GM18873 (cell line): ENCODE measurements around the gene ZNF593OS.

Source experiments
- ATAC-seq: cut with Tn5 transposase; IDR thresholded peaks from one replicate; pipeline ENCODE4 v1.9.1; 2021; ENCODE audit warnings: mild to moderate bottlenecking, moderate library complexity, moderate number of reproducible peaks; ENCODE audit not compliant: unreplicated experiment, low FRiP score

ZNF593OS gene

DNA sequence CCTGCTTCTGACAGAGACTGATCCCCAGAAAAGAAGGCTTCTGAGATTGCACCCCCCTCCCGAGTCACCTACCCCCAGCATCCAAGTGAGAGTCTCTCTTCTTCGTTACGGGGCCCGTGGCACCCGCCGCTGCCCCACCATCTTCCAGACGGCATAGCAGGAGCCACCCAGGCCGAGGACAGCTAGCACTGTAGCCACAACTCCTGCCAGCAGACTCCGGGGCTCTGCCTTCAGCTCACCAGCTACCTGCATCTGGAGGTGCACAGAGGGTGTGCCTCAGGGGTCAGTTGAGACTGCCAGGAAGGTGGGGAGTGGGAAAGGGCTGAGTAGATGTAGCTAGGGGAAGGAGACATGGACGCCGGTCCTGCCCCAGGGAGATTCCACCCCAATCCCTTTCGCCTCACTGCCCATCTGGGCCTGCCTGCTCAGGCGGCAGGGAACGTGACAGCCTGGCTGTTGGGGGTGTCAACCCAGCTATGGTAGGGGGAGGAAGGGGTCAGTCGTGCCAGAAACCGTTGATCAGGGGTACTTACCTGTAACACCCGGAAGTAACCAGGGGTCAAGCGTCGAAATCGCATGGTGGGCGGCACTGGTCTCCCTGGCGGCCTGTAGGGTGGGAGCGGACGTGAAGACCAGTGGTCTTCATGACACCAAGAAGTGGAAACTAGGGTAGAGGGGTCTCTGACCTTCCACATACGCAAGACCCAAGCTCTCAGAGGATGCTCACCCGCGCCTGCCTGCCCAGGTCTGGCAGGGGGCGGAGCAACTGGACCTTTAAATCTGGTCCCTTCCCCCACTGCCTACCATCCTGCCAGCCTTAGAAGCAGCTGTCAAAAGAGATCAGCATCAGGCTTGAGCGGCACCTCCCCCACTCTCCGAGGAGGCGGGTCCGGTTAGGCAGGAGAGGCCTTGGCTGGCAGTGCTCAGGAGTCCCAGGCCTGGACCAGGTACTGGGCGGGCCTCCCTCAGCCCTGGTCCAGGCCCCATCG is at the start of gene ZNF593OS:
Gene ZNF593OS (minus strand): TSS at position 749 of the 989 bp plus-strand sequence. CDS start 171 bp downstream, at position 578.
- ATAC-seq, result no peak

DNA sequence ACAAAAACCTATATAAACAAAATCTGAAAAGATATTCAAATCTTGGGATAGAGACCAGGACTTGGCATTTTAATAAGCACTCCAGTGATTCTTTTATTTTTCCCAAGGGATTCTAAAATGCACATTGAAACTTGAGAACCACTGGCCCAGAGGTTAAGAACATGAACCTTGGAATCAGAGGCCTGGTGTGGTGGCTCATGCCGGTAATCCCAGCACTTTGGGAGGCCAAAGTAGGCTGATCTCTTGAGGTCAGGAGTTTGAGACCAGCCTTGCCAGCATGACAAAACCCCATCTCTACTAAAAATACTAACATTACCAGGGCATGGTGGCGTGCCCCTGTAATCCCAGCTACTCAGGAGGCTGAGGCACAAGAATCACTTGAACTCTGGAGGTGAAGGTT is 49.5 kb upstream of the ZNF593OS start:
- ATAC-seq, result no peak

- ATAC-seq, result no peak
These were observed 48.7 kb upstream of the ZNF593OS start for GRCh38 chr1:26220199-26220912.

DNA sequence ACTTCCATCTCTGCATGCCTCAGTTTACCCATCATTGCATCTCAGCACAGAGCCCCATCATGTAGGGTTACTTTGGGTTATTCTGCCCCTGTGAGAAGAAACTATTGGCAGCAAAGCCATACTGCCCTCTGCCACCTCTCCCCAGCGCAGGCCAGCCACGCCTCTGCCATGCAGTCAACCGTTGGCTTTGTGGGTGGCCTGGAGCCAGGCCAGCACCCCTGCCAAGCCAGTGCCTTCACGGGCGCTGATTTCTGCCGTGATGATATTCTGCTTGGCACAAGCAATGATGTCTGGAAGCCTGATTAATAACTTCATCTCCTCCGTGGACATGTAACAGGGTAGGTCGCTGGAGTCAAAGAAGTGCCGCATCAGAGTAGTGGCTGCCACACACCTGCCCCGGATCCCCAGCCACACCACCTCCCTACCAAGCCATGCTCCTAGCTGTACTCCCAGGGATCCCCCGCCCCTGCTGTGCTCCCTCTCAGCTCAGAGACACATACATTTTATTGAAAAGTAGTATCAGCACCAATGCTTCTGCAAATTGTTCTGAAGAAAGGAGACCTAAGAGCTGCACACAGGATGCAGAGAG is 47.4 kb upstream of the ZNF593OS start:
- ATAC-seq, result no peak

DNA sequence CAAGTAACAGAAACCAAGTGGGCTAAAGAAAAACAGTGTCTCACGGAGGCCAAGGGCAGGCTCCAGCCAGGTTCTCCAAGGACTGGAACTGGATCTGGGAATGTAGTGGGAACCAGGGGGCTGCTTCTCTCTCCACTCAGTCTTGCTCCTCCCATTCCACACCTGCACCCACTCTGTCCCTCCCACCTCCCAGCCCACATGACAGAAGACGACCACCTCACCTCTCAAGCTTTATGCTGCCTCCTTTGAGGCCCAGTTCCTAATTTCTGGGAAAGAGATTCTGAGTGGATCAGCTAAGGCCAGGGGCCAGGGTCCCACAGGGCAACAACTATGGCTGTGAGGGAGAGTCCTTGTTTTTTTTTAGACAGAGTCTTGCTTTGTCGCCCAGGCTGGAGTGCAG is 43.6 kb upstream of the ZNF593OS start:
- ATAC-seq, result no peak

- no peak for ATAC-seq
These were observed 41.8 kb upstream of the ZNF593OS start for GRCh38 chr1:26213335-26213905.

GRCh38 chr1:26212726-26213125 is 41.1 kb upstream of the ZNF593OS start:
- no peak for ATAC-seq

DNA sequence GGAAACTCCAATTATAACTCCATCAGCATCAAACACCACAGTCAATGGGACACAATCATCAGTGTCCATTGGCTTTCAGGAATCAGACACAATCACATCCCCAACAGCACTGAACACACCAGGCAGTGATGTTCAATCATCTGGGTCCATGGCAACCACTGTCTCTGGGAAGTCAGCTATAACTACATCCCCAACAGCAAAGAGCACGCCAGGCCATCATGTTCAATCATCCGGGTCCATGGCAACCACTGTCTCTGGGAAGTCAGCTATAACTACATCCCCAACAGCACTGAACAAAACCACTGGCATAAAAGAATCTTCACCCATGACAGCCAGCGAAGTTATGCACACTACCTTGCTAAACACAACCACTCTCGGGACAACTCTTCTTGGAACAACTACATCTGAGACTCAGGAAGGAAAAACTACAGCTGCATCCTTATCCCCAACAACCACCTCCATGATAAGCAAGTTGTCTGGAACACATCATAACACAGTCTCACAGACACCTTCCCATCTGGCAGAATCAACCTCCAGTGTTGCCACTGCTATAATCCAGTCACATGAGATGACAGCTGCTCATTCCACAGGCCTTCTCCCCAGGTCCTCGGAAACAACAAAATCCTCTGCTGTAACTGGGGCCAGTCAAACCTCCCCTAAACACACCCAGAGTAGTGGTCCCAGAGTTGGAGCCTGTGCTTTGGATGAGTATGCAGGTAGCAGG is 38.7 kb upstream of the ZNF593OS start:
- no peak for ATAC-seq

DNA sequence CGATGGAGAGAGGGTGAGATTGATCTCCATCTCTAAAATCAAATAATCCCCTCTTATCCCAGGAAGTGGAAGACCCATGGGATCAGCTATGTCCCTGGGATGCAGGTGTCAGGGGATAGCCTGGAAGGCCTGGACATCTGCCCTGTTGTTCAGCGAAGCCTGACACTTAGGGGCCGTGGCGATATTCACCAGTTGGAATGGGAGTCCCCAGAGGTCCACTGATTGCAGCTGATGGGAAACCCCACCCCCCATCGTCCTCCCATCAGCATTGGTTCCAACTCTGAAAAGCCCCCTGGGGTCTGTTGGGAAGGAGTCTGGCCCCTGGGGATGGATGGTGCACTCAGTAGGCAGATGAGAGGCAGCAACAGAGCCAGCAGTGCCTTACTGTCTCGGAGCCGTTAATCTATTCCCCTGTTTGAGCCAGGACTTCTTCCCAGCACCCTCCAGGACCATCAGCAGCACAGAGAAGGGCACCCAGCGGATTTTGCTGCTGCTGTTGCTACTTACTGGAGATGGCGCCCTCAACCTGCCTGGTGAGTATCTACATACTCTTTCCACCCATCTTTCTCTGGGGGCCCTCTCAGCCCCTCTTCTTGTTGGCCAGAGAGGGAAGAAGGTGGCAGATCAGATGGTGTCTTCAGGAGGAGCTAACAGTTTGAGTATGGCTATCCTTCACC is 32.1 kb upstream of the ZNF593OS start:
- no peak for ATAC-seq

- no peak for ATAC-seq
These were observed 28.8 kb upstream of the ZNF593OS start for GRCh38 chr1:26200413-26200812.

- ATAC-seq, result no peak
These were observed 26.2 kb upstream of the ZNF593OS start for GRCh38 chr1:26197813-26198212.

DNA sequence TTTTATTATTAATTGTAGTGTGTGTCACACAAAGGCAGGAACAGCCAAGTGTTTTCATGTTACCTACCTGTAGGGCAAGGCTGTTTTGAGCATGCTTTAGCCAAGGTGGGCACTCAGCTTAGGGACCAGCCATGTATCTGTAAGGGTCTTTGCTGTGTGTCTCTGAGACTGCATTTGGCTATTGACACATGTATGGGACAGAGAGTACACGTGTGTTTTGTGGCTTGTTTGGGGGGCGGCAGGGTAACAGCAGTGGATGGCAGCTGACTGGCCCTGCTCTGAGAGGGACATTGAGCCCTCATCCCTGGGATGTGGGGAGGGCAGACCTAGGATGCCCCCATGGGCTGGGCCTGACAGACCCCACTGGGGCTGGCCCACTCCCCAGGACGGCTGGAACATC is 25.7 kb upstream of the ZNF593OS start:
- no peak for ATAC-seq

DNA sequence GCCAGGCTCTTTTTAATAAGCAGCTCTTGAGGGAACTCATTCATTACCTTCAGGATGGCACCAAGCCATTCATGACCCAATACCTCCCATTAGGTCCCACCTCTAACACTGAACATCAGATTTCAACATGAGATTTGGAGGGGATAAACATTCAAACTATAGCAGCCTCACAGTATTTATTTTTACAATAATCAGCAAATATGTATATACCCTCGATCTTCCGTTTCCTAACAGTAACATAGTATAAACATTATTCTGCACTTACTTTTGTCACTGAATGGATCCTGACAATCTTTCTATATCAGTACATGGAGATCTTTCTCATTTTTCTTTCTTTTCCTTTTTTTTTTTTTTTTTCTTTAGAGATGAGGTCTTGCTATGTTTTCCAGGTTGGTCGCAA is 24.2 kb upstream of the ZNF593OS start:
- ATAC-seq, result no peak

DNA sequence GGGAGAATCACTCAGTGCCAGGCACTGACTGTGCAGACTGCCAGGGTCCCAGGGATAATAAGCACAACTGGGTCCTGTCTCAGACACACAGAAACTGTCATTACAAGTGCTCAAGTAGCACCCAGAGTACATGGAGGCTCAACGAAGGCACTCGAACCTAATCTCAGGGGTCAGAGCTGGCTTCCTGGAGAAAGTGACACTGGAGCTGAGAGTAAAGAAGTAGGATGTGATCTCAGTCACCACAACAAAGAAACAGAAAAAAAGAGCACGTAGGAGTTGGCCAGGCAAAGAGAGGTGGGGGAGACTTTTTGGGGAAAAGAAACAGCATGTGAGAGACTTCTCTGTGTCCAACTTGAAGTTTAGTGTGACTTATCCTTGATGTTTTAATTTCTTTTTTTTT is 20.1 kb upstream of the ZNF593OS start:
- no peak for ATAC-seq

DNA sequence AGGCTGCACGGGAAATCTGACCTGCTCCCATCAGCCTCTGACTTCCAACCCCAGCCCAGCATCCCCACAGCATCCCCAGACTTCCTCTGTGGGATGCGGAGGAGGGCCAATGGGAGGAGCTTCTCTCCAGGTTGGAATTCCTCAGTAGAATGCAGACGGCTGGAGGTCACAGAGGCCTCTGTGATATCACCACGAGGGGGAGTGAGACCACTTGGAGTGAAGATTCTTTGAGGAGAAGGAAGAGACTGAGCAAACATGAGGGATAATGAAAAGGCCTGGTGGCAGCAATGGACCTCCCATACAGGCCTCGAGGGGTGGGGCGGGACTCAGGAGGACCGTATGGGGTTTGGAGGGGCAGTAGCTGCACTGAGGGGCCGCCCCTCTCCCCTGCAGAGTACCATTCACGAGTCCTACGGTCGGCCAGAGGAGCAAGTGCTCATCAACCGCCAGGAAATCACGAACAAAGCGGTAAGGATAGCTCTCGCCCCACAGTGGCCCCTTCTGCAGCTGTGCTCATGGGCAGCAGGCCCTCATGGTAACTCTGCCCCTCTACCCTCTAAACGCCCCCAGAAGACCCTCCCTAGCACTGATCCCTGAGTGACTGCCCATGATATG is 18.8 kb upstream of the ZNF593OS start, which contains the start of gene CATSPER4:
Gene CATSPER4 (plus strand): TSS at position 230 of the 615 bp plus-strand sequence. CDS start 26 bp downstream, at position 256.
- no peak for ATAC-seq

GRCh38 chr1:26189751-26190275 is 18.2 kb upstream of the ZNF593OS start:
- ATAC-seq, result no peak

DNA sequence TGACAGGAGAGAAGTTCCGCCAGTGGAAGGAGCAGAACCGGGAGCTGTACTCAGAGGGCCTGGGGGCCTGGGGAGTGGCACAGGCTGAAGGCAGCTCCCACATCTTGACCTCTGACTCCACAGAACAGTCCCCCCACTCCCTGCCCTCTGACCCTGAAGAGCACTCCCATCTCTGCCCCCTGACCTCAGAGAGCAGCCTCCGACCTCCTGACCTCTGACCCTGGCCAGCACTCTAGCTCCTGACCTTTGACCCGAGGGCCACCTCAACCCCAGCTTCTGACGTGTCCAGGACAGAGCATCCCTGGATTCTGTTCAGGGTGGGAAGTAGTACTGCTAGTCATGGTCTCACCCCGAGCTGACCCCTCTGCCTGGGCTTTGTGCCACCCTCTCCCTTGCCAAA is 17.7 kb upstream of the ZNF593OS start:
- no peak for ATAC-seq

DNA sequence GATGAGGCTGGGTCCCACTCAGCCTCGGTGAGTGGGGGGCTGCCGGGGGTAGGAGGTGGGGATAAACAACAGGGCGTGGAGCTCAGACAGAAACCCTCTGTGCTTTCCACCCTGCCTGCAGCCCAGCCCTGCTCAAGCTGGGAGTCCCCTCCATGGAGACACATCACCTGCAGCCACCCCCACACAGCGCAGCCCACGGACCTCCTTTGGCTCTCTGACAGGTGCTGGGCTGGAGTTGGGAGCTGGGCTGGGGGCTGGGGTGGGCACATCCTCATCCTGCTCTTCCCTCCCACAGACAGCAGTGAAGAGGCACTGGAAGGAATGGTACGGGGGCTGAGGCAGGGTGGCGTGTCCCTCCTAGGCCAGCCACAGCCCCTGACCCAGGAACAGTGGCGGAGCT is 16.8 kb upstream of the ZNF593OS start:
- no peak for ATAC-seq

DNA sequence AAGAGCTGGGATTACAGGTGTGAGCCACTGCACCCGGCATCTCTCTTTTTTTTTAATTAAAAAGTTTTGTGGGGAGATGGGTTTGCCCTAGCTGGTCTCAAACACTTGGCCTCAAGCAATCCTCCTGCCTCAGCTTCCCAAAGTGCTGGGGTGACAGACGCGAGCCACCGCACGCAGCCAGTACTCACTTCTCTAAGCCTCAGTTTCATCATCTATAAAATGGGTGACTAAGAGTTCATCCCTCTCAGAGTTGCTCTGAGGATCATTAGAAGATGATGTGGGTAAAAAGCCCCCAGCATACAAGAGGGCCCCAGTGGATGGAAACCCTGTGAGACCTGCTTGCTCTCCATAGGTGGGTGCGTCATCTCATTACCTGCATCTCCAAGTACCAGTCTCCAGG is 16.2 kb upstream of the ZNF593OS start:
- ATAC-seq, result no peak
